ENCODE measurements around the gene DPYD. TPM values are rescaled to one million over a fixed set of nuclear protein-coding genes. Genes with fewer than 3 reads are reported as not detected.

Gene DPYD
- total RNA-seq, 1 donor from 2014 or later, result 8.8 TPM

GRCh38 chr1:97902067-97902466 lies 18.8 kb downstream of the DPYD start:
- no peak overlapping the region for H3K27ac Mint-ChIP-seq (ENCODE audit: unreplicated experiment)
- no peak overlapping the region for H3K27ac ChIP-seq (ENCODE audit: low read depth, low read length)

GRCh38 chr1:97901017-97901658 lies 19.7 kb downstream of the DPYD start:
- H3K36me3 ChIP-seq (ENCODE audit: insufficient read depth, low read length), result no peaks in the 10 kb centered on the region
- no peaks in the 10 kb centered on the region for H3K27me3 ChIP-seq (ENCODE audit: insufficient read depth, low read length)
- Mint-ChIP-seq H3K27me3 (ENCODE audit: low read depth, unreplicated experiment) (no peaks in the 10 kb centered on the region), H3K4me3 (ENCODE audit: unreplicated experiment) (no peak overlapping the region), H3K27ac (ENCODE audit: unreplicated experiment) (no peak overlapping the region), H3K4me1 (ENCODE audit: low read depth, unreplicated experiment) (peaks cover 15% of the 10 kb centered on the region), H3K9me3 (ENCODE audit: unreplicated experiment) (no peaks in the 10 kb centered on the region), H3K36me3 (ENCODE audit: low read depth, unreplicated experiment) (peaks cover 4% of the 10 kb centered on the region)
- DNase-seq (ENCODE audit: low read depth) (peak; percentile 63), FAIRE-seq (peak; percentile 17)
- no peaks in the 10 kb centered on the region for H4K20me1 ChIP-seq (ENCODE audit: insufficient read depth, low read length)
- no peak overlapping the region for H3K9ac ChIP-seq (ENCODE audit: low read length)
- peak overlapping the region; percentile 52 for H3K4me2 ChIP-seq (ENCODE audit: low read length)
- no peak overlapping the region for H3K27ac ChIP-seq (ENCODE audit: low read depth, low read length)
- peaks cover 24% of the 10 kb centered on the region for H3K79me2 ChIP-seq (ENCODE audit: insufficient read depth, low read length)
- H3K4me3 ChIP-seq (ENCODE audit: insufficient read depth, low read depth, low read length), result no peak overlapping the region
- H2AFZ ChIP-seq (ENCODE audit: low read depth, low read length), result no peak overlapping the region
- peaks cover 3% of the 10 kb centered on the region for H3K9me3 ChIP-seq (ENCODE audit: insufficient read depth, low read depth, low read length)
- H3K4me1 ChIP-seq (ENCODE audit: insufficient read depth, low read length), result peaks cover 13% of the 10 kb centered on the region
- TF ChIP-seq CTCF (IDR thresholded peaks at IDR 0.05; ENCODE audit: insufficient read depth, low read depth, low read length) (no peak), EZH2 (IDR thresholded peaks at IDR 0.05; ENCODE audit: insufficient read depth, low read length) (no peak)

More at GRCh38 chr1:97902067-97902466, 18.8 kb downstream of the DPYD start:
- Histone ChIP-seq H3K4me2 (ENCODE audit: low read length) (no peak overlapping the region), H4K20me1 (ENCODE audit: insufficient read depth, low read length) (no peaks in the 10 kb centered on the region), H2AFZ (ENCODE audit: low read depth, low read length) (no peak overlapping the region), H3K79me2 (ENCODE audit: insufficient read depth, low read length) (peaks cover 24% of the 10 kb centered on the region), H3K4me3 (ENCODE audit: insufficient read depth, low read depth, low read length) (no peak overlapping the region), H3K9me3 (ENCODE audit: insufficient read depth, low read depth, low read length) (peaks cover 3% of the 10 kb centered on the region), H3K9ac (ENCODE audit: low read length) (no peak overlapping the region), H3K36me3 (ENCODE audit: insufficient read depth, low read length) (no peaks in the 10 kb centered on the region), H3K4me1 (ENCODE audit: insufficient read depth, low read length) (peaks cover 21% of the 10 kb centered on the region), H3K27me3 (ENCODE audit: insufficient read depth, low read length) (no peaks in the 10 kb centered on the region)
- H3K9me3 Mint-ChIP-seq (ENCODE audit: unreplicated experiment), result no peaks in the 10 kb centered on the region
- FAIRE-seq (no peak), DNase-seq (ENCODE audit: low read depth) (no peak)
- peaks cover 4% of the 10 kb centered on the region for H3K36me3 Mint-ChIP-seq (ENCODE audit: low read depth, unreplicated experiment)
- H3K27me3 Mint-ChIP-seq (ENCODE audit: low read depth, unreplicated experiment), result no peaks in the 10 kb centered on the region
- peaks cover 23% of the 10 kb centered on the region for H3K4me1 Mint-ChIP-seq (ENCODE audit: low read depth, unreplicated experiment)
- H3K4me3 Mint-ChIP-seq (ENCODE audit: unreplicated experiment), result no peak overlapping the region
- TF ChIP-seq CTCF (IDR thresholded peaks at IDR 0.05; ENCODE audit: insufficient read depth, low read depth, low read length) (no peak), EZH2 (IDR thresholded peaks at IDR 0.05; ENCODE audit: insufficient read depth, low read length) (no peak)

- Histone ChIP-seq H3K4me3 (ENCODE audit: insufficient read depth, low read depth, low read length) (no peak overlapping the region), H3K27me3 (ENCODE audit: insufficient read depth, low read length) (no peaks in the 10 kb centered on the region), H3K79me2 (ENCODE audit: insufficient read depth, low read length) (peaks cover 22% of the 10 kb centered on the region), H3K27ac (ENCODE audit: low read depth, low read length) (no peak overlapping the region), H4K20me1 (ENCODE audit: insufficient read depth, low read length) (no peaks in the 10 kb centered on the region), H2AFZ (ENCODE audit: low read depth, low read length) (no peak overlapping the region), H3K36me3 (ENCODE audit: insufficient read depth, low read length) (no peaks in the 10 kb centered on the region), H3K9ac (ENCODE audit: low read length) (no peak overlapping the region), H3K4me2 (ENCODE audit: low read length) (no peak overlapping the region), H3K4me1 (ENCODE audit: insufficient read depth, low read length) (peaks cover 16% of the 10 kb centered on the region), H3K9me3 (ENCODE audit: insufficient read depth, low read depth, low read length) (peaks cover 3% of the 10 kb centered on the region)
- H3K4me3 Mint-ChIP-seq (ENCODE audit: unreplicated experiment), result no peak overlapping the region
- TF ChIP-seq EZH2 (IDR thresholded peaks at IDR 0.05; ENCODE audit: insufficient read depth, low read length) (no peak), CTCF (IDR thresholded peaks at IDR 0.05; ENCODE audit: insufficient read depth, low read depth, low read length) (no peak)
- FAIRE-seq (no peak), DNase-seq (ENCODE audit: low read depth) (peak; percentile 34)
- H3K4me1 Mint-ChIP-seq (ENCODE audit: low read depth, unreplicated experiment), result peaks cover 12% of the 10 kb centered on the region
- H3K27me3 Mint-ChIP-seq (ENCODE audit: low read depth, unreplicated experiment), result no peaks in the 10 kb centered on the region
- H3K9me3 Mint-ChIP-seq (ENCODE audit: unreplicated experiment), result no peaks in the 10 kb centered on the region
- H3K36me3 Mint-ChIP-seq (ENCODE audit: low read depth, unreplicated experiment), result peaks cover 4% of the 10 kb centered on the region
- H3K27ac Mint-ChIP-seq (ENCODE audit: unreplicated experiment), result no peak overlapping the region
Measured at GRCh38 chr1:97898948-97899347, 21.9 kb downstream of the DPYD start.

All from astrocyte (in vitro differentiated cells and primary cell).